Retina (tissue), 1 donor: ENCODE data around the gene CDKN2D.

ENCODE experiments used
- DNase-seq: peaks from one replicate; pipeline ENCODE4 v3.0.0-alpha.2; 2016

The CDKN2D gene

GRCh38 chr19:10568826-10569651 lies at the start of gene CDKN2D:
Gene CDKN2D, minus strand, starts transcription at chr19:10568979. Its CDS starts 326 bp downstream, at chr19:10568653.
- peak; percentile 99 for DNase-seq

DNA sequence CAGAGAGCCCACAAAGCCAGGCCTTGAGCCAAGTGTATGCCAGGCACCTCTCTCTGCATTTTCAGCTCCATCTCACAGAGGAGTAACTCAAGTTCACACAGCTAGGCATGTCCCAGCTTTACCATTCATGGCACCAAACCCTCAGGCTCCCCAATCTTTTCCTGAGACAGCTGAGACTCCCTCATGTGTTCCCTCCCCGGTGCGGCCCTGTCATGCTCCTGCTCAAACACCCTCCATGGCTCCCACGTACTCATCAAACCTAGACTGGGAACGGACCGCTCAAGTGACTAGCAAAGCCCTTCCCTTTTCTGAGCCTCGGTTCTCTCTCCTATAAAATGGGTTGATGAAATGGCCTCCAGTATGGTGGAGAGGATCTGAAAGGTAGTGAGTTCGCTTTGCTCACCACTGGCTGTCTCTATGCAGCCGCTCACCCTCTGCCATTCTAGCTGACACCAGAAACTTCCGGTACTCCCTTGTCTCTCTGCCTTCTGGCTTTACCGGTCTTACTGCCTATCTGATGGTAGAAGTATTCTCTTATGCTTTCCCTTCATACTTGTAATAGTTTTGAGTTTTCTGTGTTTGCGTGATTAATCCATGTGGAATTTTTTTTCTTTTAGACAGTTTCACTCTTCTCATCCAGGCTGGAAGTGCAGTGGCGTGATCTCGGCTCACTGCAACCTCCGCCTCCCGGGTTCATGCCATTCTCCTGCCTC lies 48.8 kb upstream of the CDKN2D start:
- DNase-seq: no peak

GRCh38 chr19:10615429-10616023 lies 46.7 kb upstream of the CDKN2D start:
- no peak for DNase-seq

GRCh38 chr19:10612499-10613119 lies 43.8 kb upstream of the CDKN2D start:
- DNase-seq: no peak

- no peak for DNase-seq
Measured at GRCh38 chr19:10611907-10612306, 43.1 kb upstream of the CDKN2D start.

- DNase-seq: no peak
Measured at GRCh38 chr19:10604460-10604980, 35.7 kb upstream of the CDKN2D start.

GRCh38 chr19:10603873-10604459 lies 35.2 kb upstream of the CDKN2D start:
- no peak for DNase-seq

DNA sequence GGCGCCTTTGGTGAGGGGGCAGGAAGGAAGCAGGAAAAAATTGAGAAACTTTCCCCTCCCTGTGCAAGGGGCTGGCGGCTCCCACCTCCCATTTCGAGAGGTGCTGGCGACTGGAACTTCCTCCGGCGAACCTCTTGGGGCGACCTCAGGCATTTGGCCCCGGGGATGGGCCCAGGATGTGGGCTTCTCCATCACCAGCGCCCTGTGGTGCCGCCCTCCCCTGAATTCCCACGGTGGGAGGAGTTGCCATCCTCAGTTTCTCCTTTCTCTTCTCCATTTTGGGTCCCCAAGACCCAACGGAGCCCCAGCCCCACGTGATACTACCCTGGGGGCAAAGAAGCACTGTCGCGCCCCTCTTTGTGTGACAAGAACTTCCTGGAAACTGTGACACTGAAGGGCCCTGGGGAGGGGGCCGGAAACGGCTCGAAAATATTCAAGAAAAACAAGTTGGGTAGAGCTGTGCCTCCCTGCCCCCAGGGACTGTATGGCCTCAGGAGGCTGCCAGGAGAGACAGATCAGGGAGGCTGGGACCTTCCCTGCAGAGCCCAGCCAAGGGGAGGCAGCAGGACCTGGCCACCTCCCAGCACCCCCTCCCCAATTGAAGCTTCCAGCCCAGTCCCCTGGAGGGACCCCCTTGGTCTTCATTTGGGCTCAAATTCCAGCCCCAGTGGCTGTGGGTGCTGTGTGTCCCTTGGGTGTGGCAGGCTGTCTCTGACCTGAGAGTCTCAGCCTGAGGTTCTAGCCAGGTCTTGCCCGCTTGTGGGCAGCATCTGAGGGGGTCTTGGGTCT lies 34.5 kb upstream of the CDKN2D start:
- no peak for DNase-seq

- DNase-seq: peak; percentile 89
Measured at GRCh38 chr19:10602330-10603083, 33.7 kb upstream of the CDKN2D start.

GRCh38 chr19:10601999-10602329 lies 33.2 kb upstream of the CDKN2D start:
- DNase-seq: no peak

DNA sequence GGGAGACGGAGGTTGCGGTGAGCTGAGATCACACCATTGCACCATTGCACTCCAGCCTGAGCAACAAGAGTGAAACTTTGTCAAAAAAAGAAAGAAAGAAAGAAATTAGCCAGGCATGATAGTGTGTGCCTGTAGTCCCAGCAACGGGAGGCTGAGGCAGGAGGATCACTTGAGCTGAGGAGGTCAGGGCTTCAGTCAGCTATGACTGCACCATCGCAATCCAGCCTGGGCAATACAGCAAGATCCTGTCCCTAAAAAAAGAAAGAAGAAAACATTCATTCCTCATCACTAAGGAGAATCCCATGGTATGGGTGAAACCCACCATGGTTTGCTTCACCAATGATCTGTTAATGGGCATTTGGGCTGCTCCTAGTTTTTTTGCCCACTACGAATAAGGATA lies 31.4 kb upstream of the CDKN2D start:
- no peak for DNase-seq

DNA sequence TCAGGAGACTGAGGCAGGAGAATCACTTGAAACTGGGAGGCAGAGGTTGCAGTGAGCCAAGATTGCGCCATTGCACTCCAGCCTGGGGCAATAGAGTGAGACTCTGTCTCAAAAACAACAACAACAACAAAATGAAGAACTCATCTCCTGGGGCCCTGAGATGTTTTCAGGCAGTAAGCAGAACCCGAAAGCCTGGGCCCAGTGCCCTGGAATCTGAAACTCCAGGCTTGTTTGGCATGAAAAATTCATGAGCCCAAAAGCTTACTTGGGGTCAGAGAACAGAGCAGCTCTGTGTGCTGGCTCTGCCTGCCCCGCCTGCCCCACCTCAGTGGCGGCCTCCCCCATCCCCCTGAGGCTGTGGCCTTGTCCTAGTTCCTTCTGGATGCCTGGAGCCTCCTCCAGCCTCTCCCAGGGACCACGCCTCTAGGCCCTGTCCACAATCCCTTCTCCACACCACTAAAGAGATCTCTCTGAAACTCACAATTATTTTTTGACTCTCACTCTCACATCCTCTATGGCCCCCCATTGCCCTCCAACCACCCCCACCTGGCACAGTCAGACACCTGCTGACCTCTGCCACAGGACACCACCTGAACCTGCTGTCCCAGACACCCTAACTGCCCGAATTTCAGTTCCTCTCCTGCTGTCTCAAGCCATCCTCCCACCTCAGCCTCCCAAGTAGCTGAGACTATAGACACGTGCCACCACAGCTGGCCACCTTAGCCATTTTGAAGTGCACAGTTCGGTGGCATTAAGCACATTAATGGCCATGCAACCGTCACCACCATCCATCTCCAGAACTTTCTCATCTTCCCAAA lies 25.2 kb upstream of the CDKN2D start:
- DNase-seq: no peak

- DNase-seq: no peak
Measured at GRCh38 chr19:10593148-10593547, 24.4 kb upstream of the CDKN2D start.

DNA sequence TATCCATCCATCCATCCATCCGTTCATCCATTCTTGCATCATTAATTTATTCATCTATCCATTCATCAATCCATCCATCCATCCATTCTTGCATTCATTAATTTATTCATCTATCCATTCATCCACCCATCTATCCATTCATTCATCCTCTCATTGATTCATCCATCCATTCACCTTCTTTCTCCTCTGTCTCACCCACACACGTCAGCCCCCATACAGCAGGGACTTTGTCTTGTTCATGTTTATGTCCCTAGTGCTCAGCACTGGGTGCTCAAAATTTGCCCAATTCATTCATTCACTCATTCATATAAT lies 19.0 kb upstream of the CDKN2D start:
- no peak for DNase-seq

- DNase-seq: no peak
Measured at GRCh38 chr19:10587022-10587838, 18.5 kb upstream of the CDKN2D start, which contains the start of gene AP1M2. Gene AP1M2, minus strand, starts transcription at chr19:10587312. Its CDS starts 81 bp downstream, at chr19:10587231.

DNA sequence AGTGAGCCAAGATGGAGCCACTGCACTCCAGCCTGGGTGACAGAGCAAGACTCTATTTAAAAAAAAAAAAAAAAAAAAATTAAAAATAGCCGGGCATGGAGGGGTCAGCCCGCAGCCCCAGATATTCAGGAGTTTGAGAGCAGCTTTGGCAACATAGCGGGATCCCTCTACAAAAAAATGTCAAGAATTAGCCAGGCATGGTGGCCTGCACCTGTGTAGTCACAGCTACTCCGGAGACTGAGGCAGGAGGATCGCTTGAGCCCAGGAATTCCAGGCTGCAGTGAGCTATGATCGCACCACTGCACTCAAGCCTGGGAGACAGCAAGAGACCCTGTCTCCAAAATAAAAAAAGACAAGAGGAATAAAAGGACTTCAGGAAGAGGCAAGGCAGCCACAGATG lies 17.6 kb upstream of the CDKN2D start:
- DNase-seq: no peak

DNA sequence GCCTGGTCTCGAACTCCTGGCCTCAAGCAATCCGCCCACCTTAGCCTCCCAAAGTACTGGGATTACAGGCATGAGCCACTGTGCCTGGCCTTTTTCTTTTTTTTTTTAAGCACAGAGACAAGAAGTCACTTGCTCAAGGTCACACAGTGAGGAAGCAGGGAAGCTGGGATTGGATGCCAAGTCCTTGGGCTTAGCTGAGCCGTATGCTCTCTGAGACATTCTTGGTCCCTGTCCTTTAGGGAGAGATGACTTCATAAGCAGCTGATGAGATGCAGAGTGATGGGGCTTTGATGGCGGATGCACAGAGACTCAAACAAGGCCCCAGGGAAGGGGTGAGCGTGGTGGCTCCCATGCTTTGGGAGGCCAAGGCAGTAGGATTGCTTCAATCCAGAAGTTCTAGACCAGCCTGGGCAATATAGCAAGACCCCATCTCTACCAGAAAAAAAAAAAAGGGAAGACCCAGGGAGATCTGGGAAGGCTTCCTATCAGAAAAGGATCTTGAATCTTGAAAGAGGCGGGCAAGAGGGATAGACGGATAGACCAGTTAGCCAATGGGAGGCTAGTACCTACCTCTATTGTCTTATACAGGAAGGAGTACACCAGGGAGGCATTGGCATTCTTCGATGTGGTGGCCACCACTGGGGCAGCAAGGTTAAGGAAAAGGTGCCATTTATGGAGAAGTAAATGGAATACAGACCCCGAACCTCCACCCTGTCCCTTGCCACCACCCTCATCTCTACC lies 14.4 kb upstream of the CDKN2D start:
- DNase-seq: no peak

- DNase-seq: no peak
Measured at GRCh38 chr19:10582091-10582490, 13.3 kb upstream of the CDKN2D start.
